CD4-positive, CD25-positive, alpha-beta regulatory T cell (primary cell): ENCODE data around the gene ZNF519. TPM values are rescaled to one million over a fixed set of nuclear protein-coding genes. Genes with fewer than 3 reads are reported as not detected.

Experiments used
- ATAC-seq, 2 donors: fragments of 150-1000 bp; cut with Tn5 transposase; one replicate each; pipeline ENCODE4 v1.10.0; 2021; ENCODE audit warnings: low read depth in 2 of 2, moderate number of reproducible peaks in 2 of 2, moderate library complexity in 1 of 2
- DNase-seq, 3 donors: peaks; one replicate each; pipeline versions ENCODE4 v3.0.0 to v3.0.0-alpha.2; 2012 to 2022; ENCODE audit warnings: mixed read lengths in 1 of 3
- H3K27ac ChIP-seq: one replicate; pipeline ENCODE4 v1.7.0; 2013; ENCODE audit warnings: mild to moderate bottlenecking, low read length; ENCODE audit not compliant: insufficient read depth, poor library complexity, severe bottlenecking
- H3K27me3 ChIP-seq: one replicate; pipeline ENCODE4 v1.7.0; 2013; ENCODE audit warnings: low read length; ENCODE audit not compliant: control insufficient read depth, insufficient read depth
- H3K36me3 ChIP-seq: one replicate; pipeline ENCODE4 v1.7.0; 2013; ENCODE audit warnings: mild to moderate bottlenecking, low read length, moderate library complexity; ENCODE audit not compliant: control insufficient read depth, insufficient read depth
- H3K4me1 ChIP-seq: 2 replicates; pipeline ENCODE4 v1.7.0; 2013; ENCODE audit warnings: mild to moderate bottlenecking, low read length; ENCODE audit not compliant: insufficient read depth, control insufficient read depth, poor library complexity, severe bottlenecking
- H3K4me3 ChIP-seq: one replicate; pipeline ENCODE4 v1.7.0; 2013; ENCODE audit warnings: low read depth, mild to moderate bottlenecking, low read length, moderate library complexity
- H3K9me3 ChIP-seq, 2 experiments: 1 replicate in 1 of 2; 2 replicates in 1 of 2; pipeline ENCODE4 v1.7.0; 2013; ENCODE audit warnings: low read length in 2 of 2, mild to moderate bottlenecking in 1 of 2, moderate library complexity in 1 of 2; ENCODE audit not compliant: control insufficient read depth in 2 of 2
- H3K27ac Mint-ChIP-seq, 3 donors: one replicate each; pipeline ENCODE4 v1.8.0; 2020 to 2022; ENCODE audit warnings: mild to moderate bottlenecking in 3 of 3, mixed read lengths in 3 of 3, moderate library complexity in 2 of 3
- H3K27me3 Mint-ChIP-seq: one replicate; pipeline ENCODE4 v1.8.0; 2022; ENCODE audit warnings: mild to moderate bottlenecking, mixed read lengths
- H3K36me3 Mint-ChIP-seq: one replicate; pipeline ENCODE4 v1.8.0; 2020; ENCODE audit warnings: mixed read lengths
- H3K4me1 Mint-ChIP-seq, 4 donors: one replicate each; pipeline ENCODE4 v1.8.0; 2020 to 2022; ENCODE audit warnings: mixed read lengths in 4 of 4, mild to moderate bottlenecking in 1 of 4
- H3K4me3 Mint-ChIP-seq, 4 donors: one replicate each; pipeline ENCODE4 v1.8.0; 2020 to 2022; ENCODE audit warnings: mild to moderate bottlenecking in 4 of 4, mixed read lengths in 4 of 4, moderate library complexity in 3 of 4
- H3K9me3 Mint-ChIP-seq, 7 donors: one replicate each; pipeline ENCODE4 v1.8.0; 2020 to 2022; ENCODE audit warnings: mixed read lengths in 7 of 7, mild to moderate bottlenecking in 3 of 7, moderate library complexity in 2 of 7
- polyA plus RNA-seq, 4 donors: library from polyadenylated mRNA; unstranded; fragments of 300-500 nt; fragmentation: Illumina TruSeq; gene quantifications; one replicate each; pipeline ENCODE4 v1.2.3, GENCODE V29; 2021
- total RNA-seq: library from RNA; stranded (reverse); gene quantifications from one replicate; pipeline ENCODE4 v1.2.3, GENCODE V29; 2022

Gene ZNF519
- total and polyA plus RNA-seq, 5 donors from 2014 or later: 1.9 to 10.3 (median 6.9) TPM

GRCh38 chr18:14098428-14098827, 33.8 kb downstream of the ZNF519 start:
- ATAC-seq: no peak
- Mint-ChIP-seq H3K9me3 (peaks cover 0 to 14% (median 0%) of the 10 kb centered on the region in 7 donors), H3K36me3 (peaks cover 13% of the 10 kb centered on the region), H3K27me3 (no peaks in the 10 kb centered on the region), H3K4me1 (peaks cover 0 to 18% (median 11%) of the 10 kb centered on the region in 4 donors), H3K27ac (no peak overlapping the region), H3K4me3 (no peak overlapping the region)
- Histone ChIP-seq H3K27ac (no peak overlapping the region), H3K4me3 (no peak overlapping the region), H3K27me3 (no peaks in the 10 kb centered on the region), H3K9me3 (peaks cover 0 to 2% of the 10 kb centered on the region in 2 experiments), H3K36me3 (no peaks in the 10 kb centered on the region), H3K4me1 (peaks cover 6% of the 10 kb centered on the region)
- no peak for DNase-seq

- Mint-ChIP-seq H3K27ac (no peak overlapping the region), H3K4me1 (peaks cover 0 to 18% (median 11%) of the 10 kb centered on the region in 4 donors), H3K36me3 (peaks cover 10% of the 10 kb centered on the region), H3K9me3 (peaks cover 0 to 10% (median 0%) of the 10 kb centered on the region in 7 donors), H3K4me3 (no peak overlapping the region), H3K27me3 (no peaks in the 10 kb centered on the region)
- Histone ChIP-seq H3K27ac (no peak overlapping the region), H3K4me1 (peaks cover 6% of the 10 kb centered on the region), H3K36me3 (no peaks in the 10 kb centered on the region), H3K4me3 (no peak overlapping the region), H3K9me3 (no peaks in the 10 kb centered on the region), H3K27me3 (no peaks in the 10 kb centered on the region)
- no peak for DNase-seq
- no peak for ATAC-seq
Measured at GRCh38 chr18:14097761-14098160, 34.5 kb downstream of the ZNF519 start.

GRCh38 chr18:14093307-14093915, 38.8 kb downstream of the ZNF519 start:
- Mint-ChIP-seq H3K27me3 (no peaks in the 10 kb centered on the region), H3K9me3 (peaks cover 0 to 3% (median 0%) of the 10 kb centered on the region in 7 donors), H3K4me1 (peaks cover 0 to 4% (median 0%) of the 10 kb centered on the region in 4 donors), H3K4me3 (no peak overlapping the region), H3K27ac (no peak overlapping the region), H3K36me3 (no peaks in the 10 kb centered on the region)
- Histone ChIP-seq H3K27ac (no peak overlapping the region), H3K4me3 (no peak overlapping the region), H3K36me3 (no peaks in the 10 kb centered on the region), H3K27me3 (no peaks in the 10 kb centered on the region), H3K9me3 (no peaks in the 10 kb centered on the region), H3K4me1 (no peaks in the 10 kb centered on the region)
- DNase-seq (no peak), ATAC-seq (no peak)

- Mint-ChIP-seq H3K27ac (no peak overlapping the region), H3K4me1 (peaks cover 0 to 4% (median 0%) of the 10 kb centered on the region in 4 donors), H3K9me3 (peaks cover 0 to 3% (median 0%) of the 10 kb centered on the region in 7 donors), H3K36me3 (no peaks in the 10 kb centered on the region), H3K27me3 (no peaks in the 10 kb centered on the region), H3K4me3 (no peak overlapping the region)
- DNase-seq (no peak), ATAC-seq (no peak)
- Histone ChIP-seq H3K9me3 (no peaks in the 10 kb centered on the region), H3K36me3 (no peaks in the 10 kb centered on the region), H3K27me3 (no peaks in the 10 kb centered on the region), H3K4me1 (no peaks in the 10 kb centered on the region), H3K4me3 (no peak overlapping the region), H3K27ac (no peak overlapping the region)
Measured at GRCh38 chr18:14092625-14093306, 39.5 kb downstream of the ZNF519 start.

GRCh38 chr18:14089781-14090180, 42.5 kb downstream of the ZNF519 start:
- H3K9me3 ChIP-seq: no peaks in the 10 kb centered on the region
- ATAC-seq (no peak), DNase-seq (no peak)
- no peak overlapping the region for H3K27ac ChIP-seq
- Mint-ChIP-seq H3K36me3 (no peaks in the 10 kb centered on the region), H3K27ac (no peak overlapping the region), H3K27me3 (no peaks in the 10 kb centered on the region), H3K4me3 (no peak overlapping the region), H3K4me1 (peaks cover 0 to 4% (median under 1%) of the 10 kb centered on the region in 4 donors), H3K9me3 (peaks cover 0 to 1% (median 0%) of the 10 kb centered on the region in 7 donors)
- no peak overlapping the region for H3K4me3 ChIP-seq
- H3K36me3 ChIP-seq: no peaks in the 10 kb centered on the region
- H3K27me3 ChIP-seq: no peaks in the 10 kb centered on the region
- no peaks in the 10 kb centered on the region for H3K4me1 ChIP-seq

GRCh38 chr18:14089191-14089590, 43.0 kb downstream of the ZNF519 start:
- no peak for DNase-seq
- Histone ChIP-seq H3K36me3 (no peaks in the 10 kb centered on the region), H3K27ac (no peak overlapping the region), H3K4me1 (no peaks in the 10 kb centered on the region), H3K4me3 (no peak overlapping the region), H3K9me3 (no peaks in the 10 kb centered on the region), H3K27me3 (no peaks in the 10 kb centered on the region)
- Mint-ChIP-seq H3K36me3 (no peaks in the 10 kb centered on the region), H3K9me3 (peaks cover 0 to 1% (median 0%) of the 10 kb centered on the region in 7 donors), H3K27me3 (no peaks in the 10 kb centered on the region), H3K4me3 (no peak overlapping the region), H3K27ac (peak overlapping the region in 1 of 3 donors; percentile 58), H3K4me1 (peaks cover 0 to 4% (median under 1%) of the 10 kb centered on the region in 4 donors)
- no peak for ATAC-seq

- Histone ChIP-seq H3K36me3 (no peaks in the 10 kb centered on the region), H3K27ac (no peak overlapping the region), H3K27me3 (no peaks in the 10 kb centered on the region), H3K4me3 (no peak overlapping the region), H3K4me1 (no peaks in the 10 kb centered on the region), H3K9me3 (no peaks in the 10 kb centered on the region)
- H3K9me3 Mint-ChIP-seq: no peaks in the 10 kb centered on the region
- no peak overlapping the region for H3K4me3 Mint-ChIP-seq
- H3K4me1 Mint-ChIP-seq: peaks cover 0 to 4% (median under 1%) of the 10 kb centered on the region in 4 donors
- DNase-seq: peak in 1 of 3 donors; percentile 30
- no peaks in the 10 kb centered on the region for H3K36me3 Mint-ChIP-seq
- no peaks in the 10 kb centered on the region for H3K27me3 Mint-ChIP-seq
- ATAC-seq: no peak
- no peak overlapping the region for H3K27ac Mint-ChIP-seq
Measured at GRCh38 chr18:14086458-14087231, 45.6 kb downstream of the ZNF519 start.
